HG03342 (cell line): ENCODE results near the gene CHAT.

Experiments used
- ATAC-seq: cut with Tn5 transposase; IDR thresholded peaks from one replicate; pipeline ENCODE4 v1.9.1; 2021; ENCODE audit warnings: mild to moderate bottlenecking, moderate library complexity; ENCODE audit not compliant: unreplicated experiment

The CHAT gene

DNA sequence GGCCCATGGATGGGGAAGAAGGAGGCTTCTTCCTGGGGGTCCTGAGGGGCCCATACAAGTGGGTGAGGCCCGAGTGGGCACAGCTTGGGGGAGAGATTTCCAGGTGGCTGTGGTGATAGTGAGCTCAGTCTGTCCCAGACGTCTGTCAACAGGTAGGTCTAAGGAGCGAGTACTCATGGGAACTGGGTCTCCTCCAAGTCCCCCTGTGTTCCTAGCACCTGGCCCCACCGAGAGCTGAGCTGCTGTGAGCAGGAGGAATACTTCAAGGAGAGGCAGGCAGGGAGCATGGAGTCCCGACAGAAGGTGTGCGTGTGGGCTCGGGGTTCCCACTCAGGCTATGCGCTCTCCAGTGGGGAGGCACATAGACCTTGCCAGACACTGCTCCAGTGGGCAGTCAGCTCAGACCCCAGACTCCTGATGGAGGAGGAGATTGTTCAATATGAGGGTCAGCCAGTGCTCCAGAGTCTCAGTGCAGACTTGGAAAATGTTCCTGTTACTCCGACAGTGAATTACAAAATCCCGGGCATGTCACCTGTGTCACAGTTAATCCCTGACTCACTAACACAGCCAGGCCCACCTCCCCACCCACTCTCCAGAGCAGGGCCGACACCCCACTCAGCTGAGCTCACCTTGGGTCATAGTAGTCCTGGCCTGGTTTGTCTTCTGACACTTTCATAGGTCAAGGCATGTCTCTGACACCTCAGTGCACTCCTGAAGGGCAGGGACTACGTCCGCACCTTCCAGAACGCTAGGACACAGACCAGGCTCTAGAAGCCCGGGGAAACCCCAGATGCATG, 37.4 kb downstream of the CHAT start:
- no peak for ATAC-seq

GRCh38 chr10:49651917-49652316, 38.1 kb downstream of the CHAT start:
- no peak for ATAC-seq

GRCh38 chr10:49652421-49653272, 38.8 kb downstream of the CHAT start:
- no peak for ATAC-seq

GRCh38 chr10:49653273-49653929, 39.6 kb downstream of the CHAT start:
- ATAC-seq, result no peak

DNA sequence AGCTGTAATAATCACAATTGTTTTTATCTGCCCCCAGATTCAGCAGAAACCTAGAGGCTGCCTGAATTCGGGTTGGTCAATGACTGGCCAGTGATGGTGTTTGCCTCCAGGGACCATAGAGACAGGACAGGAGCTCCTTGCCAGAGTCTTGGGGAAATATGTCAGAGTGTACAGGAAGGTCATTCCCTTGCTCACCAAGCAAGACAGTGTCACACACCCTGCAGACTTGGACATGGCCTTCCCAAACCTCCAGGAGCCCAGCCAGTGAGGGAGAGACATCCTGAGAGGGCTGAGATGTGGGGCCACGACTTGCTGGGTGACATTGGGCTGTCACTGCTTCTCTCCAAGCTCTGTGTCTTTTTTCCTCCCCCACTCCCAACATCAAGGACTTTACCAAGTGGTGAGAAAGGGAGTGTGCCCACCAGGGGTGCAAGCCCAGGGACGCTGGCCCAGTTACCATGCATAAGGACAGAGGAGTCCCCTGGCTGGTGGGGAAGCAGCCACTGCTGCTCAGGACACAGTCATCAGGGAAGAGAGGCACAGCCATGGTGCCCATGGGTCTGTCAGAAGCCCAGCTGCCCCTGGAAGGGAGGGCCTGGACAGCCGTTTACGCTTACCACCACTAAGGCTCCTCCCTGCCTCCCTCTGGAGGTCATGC, 40.3 kb downstream of the CHAT start:
- no peak for ATAC-seq

GRCh38 chr10:49655099-49655498, 41.3 kb downstream of the CHAT start:
- no peak for ATAC-seq

DNA sequence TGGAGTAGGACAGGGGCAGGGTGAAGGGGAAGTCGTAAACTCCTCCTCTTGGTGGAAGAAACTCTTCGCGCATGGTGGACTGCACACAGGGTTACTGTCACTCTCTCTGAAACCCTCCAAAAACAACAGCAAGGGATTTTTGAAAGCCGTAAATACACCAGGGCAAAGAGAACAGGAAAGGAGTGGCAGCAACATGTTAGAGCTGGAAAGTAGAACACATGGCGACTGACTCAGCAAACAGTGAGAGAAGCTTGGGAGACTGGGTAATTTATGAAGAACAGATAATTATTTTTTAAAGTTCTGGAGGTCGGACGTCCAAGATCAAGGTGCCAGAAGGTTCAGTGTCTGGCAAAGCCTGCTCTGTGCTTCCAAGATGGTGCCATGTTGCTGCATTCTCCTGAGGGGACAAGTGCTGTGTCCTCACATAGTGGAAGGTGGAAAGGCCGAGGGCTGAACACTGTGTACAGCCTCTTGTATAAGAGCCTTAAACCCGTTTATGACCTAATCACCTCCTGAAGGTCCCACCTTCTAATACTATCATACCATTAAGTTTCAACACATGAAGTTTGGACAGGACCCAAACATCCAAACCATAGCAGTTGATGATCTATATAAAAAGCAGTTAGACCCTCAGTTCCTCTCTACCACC, 43.1 kb downstream of the CHAT start:
- ATAC-seq, result no peak

DNA sequence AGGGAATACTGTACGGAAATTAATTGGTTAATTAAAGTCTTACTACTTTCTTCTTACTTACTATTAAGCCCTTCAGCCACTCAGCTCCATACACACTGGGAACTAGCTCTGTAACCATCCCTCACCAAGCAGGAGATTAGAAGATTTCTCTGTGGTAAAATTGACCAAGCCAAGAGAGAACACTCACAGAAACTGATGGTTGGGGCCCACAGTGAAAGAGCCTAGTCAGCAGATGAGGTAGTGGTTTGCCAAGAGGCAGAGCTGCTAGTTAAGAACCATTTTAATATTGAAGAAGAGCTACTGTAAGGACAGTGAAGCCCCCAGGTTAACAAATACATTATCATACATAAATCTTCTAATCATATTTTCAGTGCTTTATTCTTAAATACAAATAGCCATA, 43.8 kb downstream of the CHAT start:
- no peak for ATAC-seq

GRCh38 chr10:49661140-49661856, 47.5 kb downstream of the CHAT start:
- no peak for ATAC-seq

DNA sequence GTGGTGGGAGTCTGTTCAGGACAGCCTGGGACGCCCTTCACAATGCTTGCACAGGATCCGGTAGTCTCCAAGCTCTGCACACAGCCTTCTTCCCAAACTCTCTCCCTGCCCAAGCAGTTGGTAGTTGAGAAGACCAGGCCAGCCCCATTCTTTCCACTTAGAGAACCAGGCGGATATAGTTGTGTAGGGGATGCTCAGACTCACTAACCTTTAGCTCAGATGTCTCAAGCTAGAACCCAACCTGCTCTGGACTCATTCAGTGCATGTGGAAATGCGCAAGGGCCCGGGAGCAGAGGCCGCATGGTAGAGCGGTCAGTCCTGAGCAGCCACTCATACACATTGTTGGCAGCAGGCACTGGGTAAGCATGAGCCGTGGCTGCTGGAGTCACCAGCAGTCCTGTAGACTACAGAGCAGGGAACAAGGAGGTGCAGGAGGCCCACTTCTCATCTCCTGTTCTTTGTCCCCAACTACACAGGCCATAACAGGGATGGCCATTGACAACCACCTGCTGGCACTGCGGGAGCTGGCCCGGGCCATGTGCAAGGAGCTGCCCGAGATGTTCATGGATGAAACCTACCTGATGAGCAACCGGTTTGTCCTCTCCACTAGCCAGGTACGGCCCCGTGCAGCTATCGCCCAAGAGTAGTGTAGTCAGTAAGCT, 48.5 kb downstream of the CHAT start:
- no peak for ATAC-seq

DNA sequence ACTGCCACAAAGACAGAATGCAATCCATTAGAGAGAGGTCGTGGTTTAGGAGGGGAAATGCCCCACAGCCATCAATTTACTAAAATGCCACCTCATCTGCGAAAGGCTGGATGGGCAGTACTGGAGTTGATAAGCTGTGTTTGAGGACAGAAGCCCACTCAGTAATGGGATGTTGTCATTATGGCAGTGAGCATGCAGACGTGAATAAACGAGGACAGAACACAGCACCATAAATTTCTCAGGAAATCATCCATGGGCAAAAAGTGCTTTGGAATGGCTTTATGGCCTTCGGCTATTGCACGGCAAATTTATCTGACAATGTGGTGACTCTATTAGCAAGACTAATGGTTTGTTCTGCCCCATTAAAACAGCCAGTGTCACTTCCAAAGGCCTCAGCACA, 49.8 kb downstream of the CHAT start:
- no peak for ATAC-seq

DNA sequence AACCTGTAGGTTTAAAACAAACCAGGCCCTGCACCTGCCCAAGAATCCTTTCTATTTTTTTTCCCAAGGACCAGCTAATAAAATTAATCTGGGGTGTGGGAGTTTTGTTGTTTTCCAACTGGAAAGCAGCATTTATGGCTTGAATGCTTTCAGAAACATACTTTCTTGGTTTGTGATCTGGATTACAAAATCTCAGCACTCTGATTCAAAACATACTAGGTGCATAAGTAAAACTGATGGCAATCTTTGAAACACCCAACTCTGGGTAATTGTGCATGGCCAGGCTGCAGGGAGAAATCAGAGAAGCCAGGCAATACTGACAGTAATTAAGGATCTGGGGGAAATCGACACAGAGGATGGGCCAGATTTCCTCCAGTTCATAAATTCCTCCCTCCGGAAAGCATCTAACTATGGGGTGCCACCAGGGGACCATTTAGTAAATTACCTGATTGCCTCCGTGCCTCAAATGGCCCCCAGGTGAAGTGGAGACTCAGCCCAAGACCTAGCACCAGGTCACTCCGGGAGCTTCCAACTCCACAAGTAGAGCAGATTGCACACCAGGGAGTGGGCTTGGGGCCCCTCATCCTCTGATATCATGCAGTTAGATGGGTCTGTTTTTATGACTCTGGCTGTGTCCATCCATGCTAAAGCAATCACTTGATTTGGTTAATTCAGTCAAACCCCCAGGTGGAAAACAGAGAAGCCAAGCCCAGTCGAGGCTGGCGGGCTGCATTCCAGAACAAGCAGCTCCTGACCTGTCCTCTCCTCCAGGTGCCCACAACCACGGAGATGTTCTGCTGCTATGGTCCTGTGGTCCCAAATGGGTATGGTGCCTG, 50.4 kb downstream of the CHAT start:
- no peak for ATAC-seq

GRCh38 chr10:49664842-49665355, 51.1 kb downstream of the CHAT start:
- ATAC-seq, result no peak

DNA sequence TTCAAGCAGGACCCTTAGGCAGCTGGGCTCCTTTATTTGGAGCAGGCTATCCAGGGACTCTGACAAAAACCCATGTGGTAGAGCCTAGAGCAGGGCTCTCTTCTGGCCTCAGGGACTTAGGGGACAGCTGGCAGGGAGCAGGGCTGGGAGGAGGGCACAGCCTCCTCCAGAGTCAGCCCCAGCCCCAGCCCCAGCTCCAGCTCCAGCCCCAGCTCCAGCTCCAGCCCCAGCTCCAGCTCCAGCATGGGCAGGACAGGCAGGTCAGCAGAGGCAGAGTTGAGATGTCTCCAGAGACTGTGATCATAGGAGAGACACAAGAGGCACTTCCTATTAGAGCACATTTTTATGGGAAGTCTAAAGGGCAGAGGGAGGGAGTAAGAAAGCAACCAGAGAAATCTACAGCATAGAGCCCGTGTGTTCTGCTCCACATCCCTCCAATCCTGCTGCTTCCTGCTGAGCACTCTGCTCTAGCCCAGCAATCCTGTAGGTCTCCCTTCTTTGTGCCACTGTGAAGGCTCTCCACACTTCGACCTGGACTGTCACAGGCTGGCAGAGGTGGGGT, 52.3 kb downstream of the CHAT start:
- no peak for ATAC-seq

DNA sequence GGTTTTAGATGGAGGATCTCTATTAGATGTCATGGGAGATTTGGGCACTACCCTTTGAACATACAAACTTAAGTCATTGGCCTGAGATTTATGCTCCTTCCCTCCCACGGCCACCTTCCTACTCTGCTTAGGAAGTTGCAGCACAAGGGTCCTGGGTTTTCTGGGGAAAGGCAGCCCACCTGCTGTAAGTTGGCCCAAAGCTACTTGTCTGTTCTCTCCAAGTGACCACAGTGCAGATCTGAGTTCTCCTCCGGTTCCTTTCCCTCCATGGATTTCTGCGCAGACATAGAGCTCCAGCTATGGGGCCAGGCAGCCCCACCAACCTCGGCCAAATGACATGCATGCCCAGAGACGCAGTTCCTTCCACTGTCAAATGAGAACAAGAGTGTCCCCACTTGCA, 52.8 kb downstream of the CHAT start:
- ATAC-seq, result no peak

DNA sequence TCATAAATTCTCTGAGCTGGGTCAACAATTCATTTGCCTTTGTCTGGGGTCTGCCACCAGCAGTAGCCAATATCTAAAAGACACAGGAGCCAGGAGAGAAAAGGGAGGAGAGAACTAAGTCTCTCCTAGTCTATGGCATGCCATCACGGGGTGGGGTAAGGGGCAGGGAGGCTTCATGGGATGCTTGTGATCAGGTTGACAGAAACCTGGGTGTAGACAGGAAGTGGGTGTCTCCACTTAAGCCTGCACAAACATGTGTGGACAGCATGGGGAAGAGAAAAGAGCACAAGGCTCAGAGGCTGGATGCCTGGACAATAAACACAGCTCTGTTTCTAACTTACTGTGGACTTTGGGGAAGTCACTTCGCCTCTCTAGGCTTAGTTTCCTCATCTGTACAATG, 54.2 kb downstream of the CHAT start:
- ATAC-seq, result no peak

DNA sequence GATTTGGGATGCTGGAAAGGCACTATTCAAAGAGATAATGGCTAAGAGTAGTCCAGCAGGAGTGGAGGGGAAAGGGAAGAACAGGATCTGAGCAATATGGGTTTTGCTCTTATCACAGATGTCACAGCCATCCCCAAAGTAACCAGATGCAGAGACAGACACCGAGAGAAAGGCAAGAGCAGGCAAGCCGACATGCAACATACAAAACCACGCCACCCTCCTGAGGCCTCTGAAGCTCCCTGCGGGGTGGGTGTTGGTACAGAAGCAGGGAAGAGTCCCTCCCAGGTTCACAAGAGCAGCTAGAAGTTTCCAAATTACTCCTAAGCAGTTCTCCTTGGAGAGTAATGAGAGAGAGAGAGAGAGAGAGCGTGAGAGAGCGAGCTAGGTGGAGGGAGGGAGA, 54.8 kb downstream of the CHAT start:
- ATAC-seq, result no peak

GRCh38 chr10:49678827-49679479, 65.1 kb downstream of the CHAT start:
- no peak for ATAC-seq
